Neural cell (in vitro differentiated cells): ENCODE measurements around the gene EVX1. TPM values are rescaled to one million over a fixed set of nuclear protein-coding genes. Genes with fewer than 3 reads are reported as not detected.

Source experiments
- H2AFZ ChIP-seq: fragments of 200-600, 300-800 bp; sonication (generic), shearing (Covaris generic); 2 replicates; pipeline ENCODE4 v1.6.0; 2014; ENCODE audit warnings: low read depth, mild to moderate bottlenecking, antibody characterized with exemption, low read length, moderate library complexity
- H3F3A ChIP-seq: fragments of 200-600 bp; shearing (Covaris generic); 2 replicates; pipeline ENCODE4 v1.6.1; 2016; ENCODE audit warnings: mild to moderate bottlenecking, moderate library complexity, mixed read lengths, antibody characterized with exemption, low read length; ENCODE audit not compliant: insufficient read depth, poor library complexity, severe bottlenecking
- H3K27ac ChIP-seq: fragments of 200-600, 300-800 bp; sonication (generic), shearing (Covaris generic); 2 replicates; pipeline ENCODE4 v1.5.1; 2014; ENCODE audit warnings: mild to moderate bottlenecking, low read length, moderate library complexity
- H3K27me3 ChIP-seq: fragments of 300-800, 200-600 bp; sonication (generic), shearing (Covaris generic); 2 replicates; pipeline ENCODE4 v1.6.0; 2014; ENCODE audit warnings: mild to moderate bottlenecking, low read depth, low read length, moderate library complexity; ENCODE audit not compliant: insufficient read depth
- H3K36me3 ChIP-seq: fragments of 300-800, 200-600 bp; sonication (generic), shearing (Covaris generic); 2 replicates; pipeline ENCODE4 v1.5.1; 2014; ENCODE audit warnings: mild to moderate bottlenecking, antibody characterized with exemption, low read length, moderate library complexity; ENCODE audit not compliant: insufficient read depth
- H3K4me2 ChIP-seq: fragments of 300-800, 200-600 bp; sonication (generic), shearing (Covaris generic); 2 replicates; pipeline ENCODE4 v1.6.0; 2014; ENCODE audit warnings: mild to moderate bottlenecking, low read length
- H3K4me3 ChIP-seq: fragments of 300-800, 200-600 bp; sonication (generic), shearing (Covaris generic); 2 replicates; pipeline ENCODE4 v1.5.1; 2014; ENCODE audit warnings: mild to moderate bottlenecking, low read length, moderate library complexity
- H3K79me2 ChIP-seq: fragments of 200-600 bp; shearing (Covaris generic); replicated peaks from 2 replicates; pipeline ENCODE4 v1.6.0; 2014; ENCODE audit warnings: mild to moderate bottlenecking, low read length, moderate library complexity; ENCODE audit not compliant: insufficient read depth
- H3K9ac ChIP-seq: fragments of 300-800, 200-600 bp; sonication (generic), shearing (Covaris generic); 2 replicates; pipeline ENCODE4 v1.6.1; 2016; ENCODE audit warnings: mild to moderate bottlenecking, low read length, mixed read lengths
- H3K9me2 ChIP-seq: fragments of 200-600 bp; shearing (Covaris generic); 2 replicates; pipeline ENCODE4 v1.6.1; 2016; ENCODE audit warnings: mild to moderate bottlenecking, low read length, mixed read lengths; ENCODE audit not compliant: insufficient read depth
- H3K9me3 ChIP-seq: fragments of 200-600, 300-800 bp; sonication (generic), shearing (Covaris generic); 2 replicates; pipeline ENCODE4 v1.6.1; 2016; ENCODE audit warnings: mild to moderate bottlenecking, mixed run types, low read length, moderate library complexity, mixed read lengths
- H4K20me1 ChIP-seq: fragments of 200-600 bp; shearing (Covaris generic); 2 replicates; pipeline ENCODE4 v1.6.1; 2016; ENCODE audit warnings: mild to moderate bottlenecking, mixed run types; ENCODE audit not compliant: insufficient read depth
- EP300 ChIP-seq: fragments of 450-650 bp; conservative IDR thresholded peaks from 2 replicates; pipeline ENCODE4 v1.6.1; 2014; ENCODE audit warnings: antibody characterized with exemption, mild to moderate bottlenecking, moderate library complexity; ENCODE audit not compliant: poor library complexity, severe bottlenecking
- EZH2 ChIP-seq: fragments of 200-600, 300-800 bp; shearing (Covaris generic), sonication (generic); IDR thresholded peaks from 2 replicates; pipeline ENCODE4 v1.6.1; 2014; ENCODE audit warnings: antibody characterized with exemption, low read length, borderline replicate concordance, mild to moderate bottlenecking; ENCODE audit not compliant: insufficient read depth, poor library complexity, severe bottlenecking
- POLR2AphosphoS5 ChIP-seq: IDR thresholded peaks from 2 replicates; pipeline ENCODE4 v1.6.1; 2012
- RAD21 ChIP-seq: fragments of 450-650 bp; conservative IDR thresholded peaks from 2 replicates; pipeline ENCODE4 v1.6.1; 2014; ENCODE audit warnings: antibody characterized with exemption, mild to moderate bottlenecking, moderate library complexity
- SMC3 ChIP-seq: fragments of 450-650 bp; conservative IDR thresholded peaks from 2 replicates; pipeline ENCODE4 v1.6.1; 2014; ENCODE audit warnings: antibody characterized with exemption, mild to moderate bottlenecking, moderate library complexity; ENCODE audit not compliant: poor library complexity
- TAF1 ChIP-seq: IDR thresholded peaks from 2 replicates; pipeline ENCODE4 v1.6.1; 2012; ENCODE audit warnings: low read depth
- polyA plus RNA-seq: library from polyadenylated mRNA; depleted of rRNA; stranded (reverse); fragments of >200 nt; gene quantifications from 2 replicates; pipeline ENCODE4 v1.2.3, GENCODE V29; 2014
- TF ChIP-seq, protein P1 (sequence below): fragments of 450-650 bp; IDR thresholded peaks from 2 replicates; pipeline ENCODE4 v1.5.1; 2014; ENCODE audit warnings: antibody characterized with exemption, mild to moderate bottlenecking, moderate library complexity; ENCODE audit not compliant: poor library complexity, severe bottlenecking
- TF ChIP-seq, protein P2 (sequence below): IDR thresholded peaks from 2 replicates; pipeline ENCODE4 v1.6.1; 2012; ENCODE audit warnings: borderline replicate concordance

EVX1 gene
- polyA plus RNA-seq, 1 donor from 2014 or later: not detected

- Histone ChIP-seq H4K20me1 (no peaks in the 10 kb centered on the region), H3K36me3 (no peaks in the 10 kb centered on the region), H3K4me2 (no peak overlapping the region), H3K27me3 (peaks cover 99% of the 10 kb centered on the region), H3F3A (no peaks in the 10 kb centered on the region), H3K27ac (no peak overlapping the region), H2AFZ (no peak overlapping the region), H3K79me2 (no peaks in the 10 kb centered on the region), H3K9ac (no peak overlapping the region), H3K9me3 (no peaks in the 10 kb centered on the region), H3K9me2 (no peaks in the 10 kb centered on the region), H3K4me3 (no peak overlapping the region)
- TF ChIP-seq, protein P1, sequence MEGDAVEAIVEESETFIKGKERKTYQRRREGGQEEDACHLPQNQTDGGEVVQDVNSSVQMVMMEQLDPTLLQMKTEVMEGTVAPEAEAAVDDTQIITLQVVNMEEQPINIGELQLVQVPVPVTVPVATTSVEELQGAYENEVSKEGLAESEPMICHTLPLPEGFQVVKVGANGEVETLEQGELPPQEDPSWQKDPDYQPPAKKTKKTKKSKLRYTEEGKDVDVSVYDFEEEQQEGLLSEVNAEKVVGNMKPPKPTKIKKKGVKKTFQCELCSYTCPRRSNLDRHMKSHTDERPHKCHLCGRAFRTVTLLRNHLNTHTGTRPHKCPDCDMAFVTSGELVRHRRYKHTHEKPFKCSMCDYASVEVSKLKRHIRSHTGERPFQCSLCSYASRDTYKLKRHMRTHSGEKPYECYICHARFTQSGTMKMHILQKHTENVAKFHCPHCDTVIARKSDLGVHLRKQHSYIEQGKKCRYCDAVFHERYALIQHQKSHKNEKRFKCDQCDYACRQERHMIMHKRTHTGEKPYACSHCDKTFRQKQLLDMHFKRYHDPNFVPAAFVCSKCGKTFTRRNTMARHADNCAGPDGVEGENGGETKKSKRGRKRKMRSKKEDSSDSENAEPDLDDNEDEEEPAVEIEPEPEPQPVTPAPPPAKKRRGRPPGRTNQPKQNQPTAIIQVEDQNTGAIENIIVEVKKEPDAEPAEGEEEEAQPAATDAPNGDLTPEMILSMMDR: no peak
- TF ChIP-seq POLR2AphosphoS5: no peak
- no peak for TF ChIP-seq EP300
- no peak for TF ChIP-seq SMC3
- peak; percentile 30 for TF ChIP-seq EZH2
- TF ChIP-seq TAF1: no peak
- TF ChIP-seq, protein P2, sequence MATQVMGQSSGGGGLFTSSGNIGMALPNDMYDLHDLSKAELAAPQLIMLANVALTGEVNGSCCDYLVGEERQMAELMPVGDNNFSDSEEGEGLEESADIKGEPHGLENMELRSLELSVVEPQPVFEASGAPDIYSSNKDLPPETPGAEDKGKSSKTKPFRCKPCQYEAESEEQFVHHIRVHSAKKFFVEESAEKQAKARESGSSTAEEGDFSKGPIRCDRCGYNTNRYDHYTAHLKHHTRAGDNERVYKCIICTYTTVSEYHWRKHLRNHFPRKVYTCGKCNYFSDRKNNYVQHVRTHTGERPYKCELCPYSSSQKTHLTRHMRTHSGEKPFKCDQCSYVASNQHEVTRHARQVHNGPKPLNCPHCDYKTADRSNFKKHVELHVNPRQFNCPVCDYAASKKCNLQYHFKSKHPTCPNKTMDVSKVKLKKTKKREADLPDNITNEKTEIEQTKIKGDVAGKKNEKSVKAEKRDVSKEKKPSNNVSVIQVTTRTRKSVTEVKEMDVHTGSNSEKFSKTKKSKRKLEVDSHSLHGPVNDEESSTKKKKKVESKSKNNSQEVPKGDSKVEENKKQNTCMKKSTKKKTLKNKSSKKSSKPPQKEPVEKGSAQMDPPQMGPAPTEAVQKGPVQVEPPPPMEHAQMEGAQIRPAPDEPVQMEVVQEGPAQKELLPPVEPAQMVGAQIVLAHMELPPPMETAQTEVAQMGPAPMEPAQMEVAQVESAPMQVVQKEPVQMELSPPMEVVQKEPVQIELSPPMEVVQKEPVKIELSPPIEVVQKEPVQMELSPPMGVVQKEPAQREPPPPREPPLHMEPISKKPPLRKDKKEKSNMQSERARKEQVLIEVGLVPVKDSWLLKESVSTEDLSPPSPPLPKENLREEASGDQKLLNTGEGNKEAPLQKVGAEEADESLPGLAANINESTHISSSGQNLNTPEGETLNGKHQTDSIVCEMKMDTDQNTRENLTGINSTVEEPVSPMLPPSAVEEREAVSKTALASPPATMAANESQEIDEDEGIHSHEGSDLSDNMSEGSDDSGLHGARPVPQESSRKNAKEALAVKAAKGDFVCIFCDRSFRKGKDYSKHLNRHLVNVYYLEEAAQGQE: no peak
Measured at GRCh38 chr7:27213433-27214238, 29.0 kb upstream of the EVX1 start.

- Histone ChIP-seq H3K36me3 (no peaks in the 10 kb centered on the region), H4K20me1 (no peaks in the 10 kb centered on the region), H3K4me3 (no peak overlapping the region), H3K79me2 (no peaks in the 10 kb centered on the region), H3K4me2 (no peak overlapping the region), H3K9ac (no peak overlapping the region), H3K27ac (no peak overlapping the region), H3F3A (no peaks in the 10 kb centered on the region), H3K9me3 (no peaks in the 10 kb centered on the region), H3K27me3 (peaks cover 98% of the 10 kb centered on the region), H2AFZ (no peak overlapping the region), H3K9me2 (no peaks in the 10 kb centered on the region)
- TF ChIP-seq, protein P1: no peak
- TF ChIP-seq RAD21 (no peak), TAF1 (no peak), POLR2AphosphoS5 (no peak), EZH2 (peak; percentile 21)
Measured at GRCh38 chr7:27214239-27214950, 28.2 kb upstream of the EVX1 start.
